GM21723 (cell line): ENCODE data around the gene WNT16.
"Not testable (repeated sequence)": the region's sequence is repeated elsewhere in the genome, so short reads cannot be mapped to it uniquely, and the experiment has no call there.

Source experiments
- ATAC-seq: cut with Tn5 transposase; IDR thresholded peaks from one replicate; pipeline ENCODE4 v1.9.1; 2021; ENCODE audit warnings: mild to moderate bottlenecking, moderate library complexity; ENCODE audit not compliant: unreplicated experiment

Gene WNT16

GRCh38 chr7:121305109-121305508, 23.7 kb upstream of the WNT16 start:
- ATAC-seq, result no peak

- ATAC-seq, result peak; percentile 33
These were observed 22.2 kb upstream of the WNT16 start for GRCh38 chr7:121306565-121306964.

- no peak for ATAC-seq
These were observed 21.7 kb upstream of the WNT16 start for GRCh38 chr7:121307021-121307574.

GRCh38 chr7:121313220-121313792, 15.5 kb upstream of the WNT16 start:
- no peak for ATAC-seq

GRCh38 chr7:121313793-121314676, 14.8 kb upstream of the WNT16 start:
- peak; percentile 91 for ATAC-seq

- not testable (repeated sequence) for ATAC-seq
These were observed 13.6 kb upstream of the WNT16 start for GRCh38 chr7:121315170-121315569.

- no peak for ATAC-seq
These were observed 6.3 kb upstream of the WNT16 start for GRCh38 chr7:121322460-121322859.

- no peak for ATAC-seq
These were observed 5.1 kb upstream of the WNT16 start for GRCh38 chr7:121323515-121324302.

GRCh38 chr7:121327671-121328070, 1.1 kb upstream of the WNT16 start:
- ATAC-seq, result no peak

GRCh38 chr7:121329191-121330052, 622 bp downstream of the WNT16 start:
- peak; percentile 66 for ATAC-seq

GRCh38 chr7:121330053-121330833, 1.4 kb downstream of the WNT16 start:
- peak; percentile 48 for ATAC-seq

GRCh38 chr7:121331048-121331447, 2.2 kb downstream of the WNT16 start:
- ATAC-seq, result no peak

- ATAC-seq, result no peak
These were observed 2.8 kb downstream of the WNT16 start for GRCh38 chr7:121331574-121331973.

- no peak for ATAC-seq
These were observed 5.6 kb downstream of the WNT16 start for GRCh38 chr7:121334376-121334775.

GRCh38 chr7:121334875-121335648, 6.3 kb downstream of the WNT16 start:
- no peak for ATAC-seq

GRCh38 chr7:121336579-121336978, 7.8 kb downstream of the WNT16 start:
- no peak for ATAC-seq

GRCh38 chr7:121337398-121337797, 8.6 kb downstream of the WNT16 start:
- no peak for ATAC-seq

GRCh38 chr7:121339082-121339481, 10.3 kb downstream of the WNT16 start:
- no peak for ATAC-seq

GRCh38 chr7:121341933-121342332, 13.1 kb downstream of the WNT16 start:
- ATAC-seq, result no peak
